HG03460 (cell line): ENCODE results near the gene SLC4A1AP.

Experiments
- ATAC-seq: cut with Tn5 transposase; IDR thresholded peaks from one replicate; pipeline ENCODE4 v1.9.1; 2021; ENCODE audit not compliant: unreplicated experiment

Gene SLC4A1AP

GRCh38 chr2:27738349-27739057, 74.8 kb downstream of the SLC4A1AP start:
- ATAC-seq: no peak

- no peak for ATAC-seq
Observed at GRCh38 chr2:27739058-27739373, 75.3 kb downstream of the SLC4A1AP start.

GRCh38 chr2:27741673-27742072, 78.0 kb downstream of the SLC4A1AP start:
- ATAC-seq: no peak

- no peak for ATAC-seq
Observed at GRCh38 chr2:27742571-27742970, 78.9 kb downstream of the SLC4A1AP start.
